ENCODE measurements around the gene RETREG1.

DNA sequence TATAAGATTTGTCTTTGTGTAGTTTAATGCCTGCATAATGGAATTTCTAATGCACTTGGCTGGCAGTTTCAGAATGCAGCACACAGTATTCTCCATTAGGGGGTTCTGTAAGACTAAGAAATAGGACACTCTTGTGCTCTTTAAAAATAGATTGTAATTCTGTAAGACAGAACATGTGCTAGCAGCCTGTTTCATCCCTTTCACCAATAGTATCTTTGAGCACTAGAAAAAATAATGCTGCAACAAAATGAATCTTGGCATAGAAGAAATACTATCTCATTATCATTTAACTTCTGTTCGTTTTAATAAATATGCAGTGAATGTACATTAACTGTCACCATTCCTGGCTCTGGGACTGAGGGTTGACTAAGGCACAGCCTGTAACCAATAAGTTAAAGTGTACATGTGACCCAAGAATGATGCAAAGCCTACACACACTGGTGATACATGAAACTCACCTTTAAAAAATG is 127.4 kb downstream of the RETREG1 start:
- TF ChIP-seq ZNF384 (IDR thresholded peaks at IDR 0.05), result no peak
- TF ChIP-seq, protein P1, sequence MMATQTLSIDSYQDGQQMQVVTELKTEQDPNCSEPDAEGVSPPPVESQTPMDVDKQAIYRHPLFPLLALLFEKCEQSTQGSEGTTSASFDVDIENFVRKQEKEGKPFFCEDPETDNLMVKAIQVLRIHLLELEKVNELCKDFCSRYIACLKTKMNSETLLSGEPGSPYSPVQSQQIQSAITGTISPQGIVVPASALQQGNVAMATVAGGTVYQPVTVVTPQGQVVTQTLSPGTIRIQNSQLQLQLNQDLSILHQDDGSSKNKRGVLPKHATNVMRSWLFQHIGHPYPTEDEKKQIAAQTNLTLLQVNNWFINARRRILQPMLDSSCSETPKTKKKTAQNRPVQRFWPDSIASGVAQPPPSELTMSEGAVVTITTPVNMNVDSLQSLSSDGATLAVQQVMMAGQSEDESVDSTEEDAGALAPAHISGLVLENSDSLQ (IDR thresholded peaks at IDR 0.05), result no peak

All from HEK293T (cell line).